Activated T-cell treated with anti-CD3 and anti-CD28 coated beads, Interleukin-2, amount 50 U/mL, for 72 hours (primary cell): ENCODE measurements around the gene SPATA6. TPM values are rescaled to one million over a fixed set of nuclear protein-coding genes. Genes with fewer than 3 reads are reported as not detected.
A peak's percentile ranks its signal among the peaks of the same experiment; 100 is the strongest.
"Not testable (repeated sequence)": the region's sequence is repeated elsewhere in the genome, so short reads cannot be mapped to it uniquely, and the experiment has no call there.

Source experiments
- ATAC-seq, 2 donors: fragments of 150-1000 bp; cut with Tn5 transposase; replicated peaks in 1 of 2; 2 replicates each; pipeline ENCODE4 v1.10.0; 2021; ENCODE audit warnings: moderate library complexity in 2 of 2, mild to moderate bottlenecking in 1 of 2
- DNase-seq, 2 donors: peaks; one replicate each; pipeline ENCODE4 v3.0.0; 2021 to 2022; ENCODE audit warnings: mixed read lengths in 1 of 2
- H3K27ac Mint-ChIP-seq: one replicate; pipeline ENCODE4 v1.8.0; 2022; ENCODE audit warnings: mild to moderate bottlenecking, moderate library complexity, mixed read lengths
- H3K27me3 Mint-ChIP-seq: one replicate; pipeline ENCODE4 v1.8.0; 2022; ENCODE audit warnings: low read depth, mixed read lengths
- H3K36me3 Mint-ChIP-seq, 2 donors: one replicate each; pipeline ENCODE4 v1.8.0; 2022; ENCODE audit warnings: mixed read lengths in 2 of 2, mild to moderate bottlenecking in 1 of 2; ENCODE audit not compliant: insufficient read depth in 2 of 2
- H3K4me1 Mint-ChIP-seq: one replicate; pipeline ENCODE4 v1.8.0; 2022; ENCODE audit warnings: low read depth, mixed read lengths
- H3K4me3 Mint-ChIP-seq, 2 donors: one replicate each; pipeline ENCODE4 v1.8.0; 2022; ENCODE audit warnings: mild to moderate bottlenecking in 2 of 2, mixed read lengths in 2 of 2, moderate library complexity in 2 of 2
- H3K9me3 Mint-ChIP-seq, 2 donors: one replicate each; pipeline ENCODE4 v1.8.0; 2022; ENCODE audit warnings: mixed read lengths in 2 of 2
- total RNA-seq, 2 donors: library from RNA; stranded (reverse); gene quantifications; one replicate each; pipeline ENCODE4 v1.2.3, GENCODE V29; 2022

The SPATA6 gene
- total RNA-seq, 2 donors from 2014 or later: 3.4 to 5.7 TPM

DNA sequence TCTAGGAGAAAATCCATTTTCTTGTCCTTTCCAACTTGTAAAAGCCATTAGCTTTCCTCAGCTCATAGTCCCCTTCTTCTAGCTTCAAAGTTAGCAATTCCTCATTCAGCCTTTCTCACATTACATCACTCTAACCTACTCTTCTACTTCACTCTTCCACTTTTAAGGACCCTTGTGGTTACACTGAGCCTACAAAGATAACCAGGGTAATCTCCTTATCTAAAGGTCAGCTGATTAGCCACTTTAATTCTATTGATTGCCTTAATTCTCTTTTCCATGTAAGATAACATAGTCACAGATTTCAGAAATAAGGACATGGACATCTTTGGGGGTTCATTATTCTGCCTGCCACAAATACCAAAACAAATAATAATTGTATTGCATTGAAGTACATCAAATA, 8.5 kb upstream of the SPATA6 start:
- no peaks in the 10 kb centered on the region for H3K4me1 Mint-ChIP-seq
- H3K27me3 Mint-ChIP-seq: peaks cover 7% of the 10 kb centered on the region
- H3K9me3 Mint-ChIP-seq: peaks cover 0 to 1% of the 10 kb centered on the region in 2 donors
- no peak overlapping the region for H3K27ac Mint-ChIP-seq
- no peak for ATAC-seq
- no peak overlapping the region for H3K4me3 Mint-ChIP-seq
- no peaks in the 10 kb centered on the region for H3K36me3 Mint-ChIP-seq
- DNase-seq: no peak

DNA sequence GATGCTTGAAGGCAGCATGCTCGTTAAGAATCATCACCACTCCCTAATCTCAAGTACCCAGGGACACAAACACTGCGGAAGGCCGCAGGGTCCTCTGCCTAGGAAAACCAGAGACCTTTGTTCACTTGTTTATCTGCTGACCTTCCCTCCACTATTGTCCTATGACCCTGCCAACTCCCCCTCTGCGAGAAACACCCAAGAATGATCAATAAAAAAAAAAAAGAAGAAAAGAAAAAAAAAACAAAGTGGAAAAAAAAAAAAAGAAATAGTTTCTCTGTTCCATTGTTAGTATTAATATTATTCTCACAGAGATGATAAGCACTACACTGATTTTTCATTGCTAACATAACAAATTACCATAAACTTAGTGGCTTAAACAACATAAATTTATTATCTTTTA, 8.0 kb upstream of the SPATA6 start:
- H3K27me3 Mint-ChIP-seq, H3K36me3 Mint-ChIP-seq, H3K4me1 Mint-ChIP-seq, H3K9me3 Mint-ChIP-seq, DNase-seq, H3K27ac Mint-ChIP-seq, H3K4me3 Mint-ChIP-seq, ATAC-seq: not testable (repeated sequence)

- no peak for DNase-seq
- Mint-ChIP-seq H3K4me1 (peaks cover 29% of the 10 kb centered on the region), H3K36me3 (peaks cover 2 to 3% of the 10 kb centered on the region in 2 donors), H3K9me3 (no peaks in the 10 kb centered on the region), H3K27ac (peak overlapping the region; percentile 22), H3K27me3 (peaks cover 13% of the 10 kb centered on the region), H3K4me3 (peak overlapping the region; percentile 90 to 94)
- ATAC-seq: no peak
Measured at GRCh38 chr1:48472638-48473037, 634 bp upstream of the SPATA6 start.

GRCh38 chr1:48470950-48471690, 884 bp downstream of the SPATA6 start:
- Mint-ChIP-seq H3K36me3 (peaks cover 2 to 3% of the 10 kb centered on the region in 2 donors), H3K27me3 (peaks cover 13% of the 10 kb centered on the region), H3K27ac (peak overlapping the region; percentile 8), H3K4me3 (peak overlapping the region; percentile 90 to 94), H3K4me1 (peaks cover 29% of the 10 kb centered on the region), H3K9me3 (no peaks in the 10 kb centered on the region)
- ATAC-seq: no peak
- DNase-seq: no peak

DNA sequence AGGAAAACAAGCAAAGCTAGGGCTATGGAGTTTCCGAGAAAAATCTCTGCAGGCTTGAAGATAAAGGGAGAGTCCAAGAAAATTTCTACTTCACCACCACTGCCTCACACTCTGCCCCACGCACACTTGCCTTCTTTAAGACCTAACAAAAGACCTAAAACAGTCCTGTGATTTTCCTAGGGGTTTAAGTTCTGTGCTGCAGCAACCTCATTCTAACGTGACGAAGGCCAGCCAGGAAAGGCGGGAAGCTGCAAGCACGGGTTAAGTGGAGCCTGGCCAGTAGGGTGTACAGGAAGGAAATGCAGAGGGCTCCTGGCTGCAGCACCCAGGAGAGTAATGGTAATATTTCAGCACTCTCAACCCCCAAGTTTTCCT, 1.5 kb downstream of the SPATA6 start:
- Mint-ChIP-seq H3K9me3 (no peaks in the 10 kb centered on the region), H3K4me1 (peaks cover 29% of the 10 kb centered on the region), H3K36me3 (peaks cover 2 to 3% of the 10 kb centered on the region in 2 donors), H3K27me3 (peaks cover 13% of the 10 kb centered on the region), H3K4me3 (peak overlapping the region; percentile 90 to 94), H3K27ac (no peak overlapping the region)
- DNase-seq (no peak), ATAC-seq (no peak)

DNA sequence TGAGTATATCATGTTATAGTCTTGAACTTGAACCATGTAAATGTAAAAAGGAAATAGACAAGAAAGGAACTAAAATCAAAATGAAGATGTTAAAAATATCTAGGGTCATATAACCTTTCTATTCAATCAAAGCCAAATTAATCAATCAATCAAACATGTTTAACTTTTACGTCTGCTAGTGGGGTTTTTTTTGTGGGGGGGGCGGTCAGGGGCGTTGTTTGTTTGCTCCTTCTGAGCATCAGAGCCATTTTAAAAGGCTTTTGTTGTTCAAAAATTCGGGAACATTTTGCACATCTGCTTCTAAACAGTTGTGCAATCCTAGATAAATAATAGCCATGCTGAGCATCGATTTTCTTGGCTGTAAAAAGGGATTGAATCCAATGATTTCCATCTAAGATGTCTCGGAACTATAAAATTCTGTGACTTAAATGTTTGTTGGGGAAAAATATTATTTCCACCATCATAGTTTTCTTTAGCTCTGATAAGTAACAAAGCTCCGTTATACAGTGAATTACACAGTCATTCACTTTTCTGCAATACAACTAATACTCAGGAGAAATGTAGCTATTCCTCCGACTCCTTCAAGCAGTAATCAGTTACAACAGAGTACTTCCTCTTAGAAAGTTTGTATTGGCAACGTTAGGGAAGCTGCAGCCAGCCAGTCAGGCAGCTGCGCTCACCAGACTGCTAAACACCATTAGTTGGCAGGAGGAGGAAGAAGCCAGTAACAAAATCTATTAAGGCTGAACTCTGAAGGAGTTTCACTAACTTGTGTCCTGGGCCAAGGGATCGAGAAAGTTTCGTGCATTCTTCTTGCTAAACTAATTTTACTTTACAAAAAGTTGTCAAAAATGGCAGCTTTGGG, 2.2 kb downstream of the SPATA6 start:
- DNase-seq: no peak
- Mint-ChIP-seq H3K9me3 (no peaks in the 10 kb centered on the region), H3K36me3 (peaks cover 2 to 3% of the 10 kb centered on the region in 2 donors), H3K27ac (no peak overlapping the region), H3K27me3 (peaks cover 13% of the 10 kb centered on the region), H3K4me3 (peak overlapping the region; percentile 90 to 94), H3K4me1 (peaks cover 29% of the 10 kb centered on the region)
- no peak for ATAC-seq

DNA sequence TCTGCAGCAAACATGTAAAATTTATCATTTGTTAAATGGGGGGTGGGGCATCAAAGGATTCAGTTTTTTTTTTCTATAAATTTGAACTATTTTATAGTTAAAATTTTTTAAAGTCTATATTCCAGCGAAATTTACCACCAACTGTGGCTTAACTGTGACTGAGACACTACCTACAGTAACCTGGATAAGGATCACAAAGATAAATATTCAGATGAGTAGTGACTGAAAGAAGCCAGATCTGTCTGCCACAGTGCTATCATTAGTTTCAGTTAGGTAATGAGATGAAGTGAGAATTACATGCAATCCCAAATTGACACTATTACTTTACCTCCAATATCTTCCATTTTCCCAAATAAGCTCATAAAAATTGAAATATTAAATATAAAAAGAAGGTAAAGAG, 5.4 kb downstream of the SPATA6 start:
- Mint-ChIP-seq H3K27me3 (peaks cover 13% of the 10 kb centered on the region), H3K4me1 (peaks cover 17% of the 10 kb centered on the region), H3K9me3 (no peaks in the 10 kb centered on the region), H3K36me3 (peaks cover 2% of the 10 kb centered on the region in 2 donors), H3K4me3 (no peak overlapping the region), H3K27ac (no peak overlapping the region)
- no peak for ATAC-seq
- DNase-seq: no peak

- ATAC-seq (no peak), DNase-seq (no peak)
- Mint-ChIP-seq H3K4me1 (no peaks in the 10 kb centered on the region), H3K27ac (no peak overlapping the region), H3K27me3 (no peaks in the 10 kb centered on the region), H3K4me3 (no peak overlapping the region), H3K9me3 (no peaks in the 10 kb centered on the region), H3K36me3 (no peaks in the 10 kb centered on the region)
Measured at GRCh38 chr1:48462716-48463302, 9.2 kb downstream of the SPATA6 start.

DNA sequence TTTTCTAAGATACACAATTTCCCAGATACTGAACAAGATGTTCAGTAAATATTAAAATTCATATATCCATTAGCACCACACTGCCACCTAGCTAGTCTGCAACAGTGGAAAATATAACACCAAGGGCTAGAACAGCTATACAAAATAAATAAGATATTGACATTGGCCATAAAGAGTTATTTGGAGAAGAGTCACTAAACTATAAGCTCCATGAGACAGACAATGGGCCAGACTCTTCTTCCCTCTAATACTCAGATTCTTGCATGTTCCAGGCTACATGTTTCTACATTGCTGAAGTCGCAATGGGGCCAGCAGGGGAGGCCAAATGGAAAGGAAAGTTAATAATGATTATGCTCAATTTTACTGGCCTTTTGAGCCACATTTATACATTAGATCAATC, 21.5 kb downstream of the SPATA6 start:
- DNase-seq: no peak
- Mint-ChIP-seq H3K4me3 (no peak overlapping the region), H3K36me3 (no peaks in the 10 kb centered on the region), H3K27ac (no peak overlapping the region), H3K4me1 (no peaks in the 10 kb centered on the region), H3K9me3 (no peaks in the 10 kb centered on the region), H3K27me3 (no peaks in the 10 kb centered on the region)
- ATAC-seq: no peak

DNA sequence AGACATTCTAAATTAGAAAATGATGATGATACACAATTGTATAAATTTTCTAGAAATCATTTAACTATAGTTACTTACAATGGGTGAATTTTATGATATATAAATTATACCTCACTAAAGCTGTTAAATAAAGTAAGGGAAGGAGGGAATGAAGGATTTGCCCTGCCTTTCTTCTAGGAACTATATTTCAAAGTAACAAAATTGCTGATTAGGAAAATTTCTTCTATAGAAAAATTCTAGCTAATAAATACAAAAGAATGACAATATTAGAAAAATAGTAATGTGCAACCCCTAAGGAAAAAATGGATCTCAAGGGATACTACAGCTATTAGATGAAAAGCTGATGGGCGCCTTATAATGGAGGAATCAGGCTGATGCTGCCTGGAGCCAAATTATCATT, 23.1 kb downstream of the SPATA6 start:
- DNase-seq (no peak), ATAC-seq (no peak)
- no peak overlapping the region for H3K27ac Mint-ChIP-seq
- no peaks in the 10 kb centered on the region for H3K27me3 Mint-ChIP-seq
- no peaks in the 10 kb centered on the region for H3K4me1 Mint-ChIP-seq
- peaks cover 2 to 4% of the 10 kb centered on the region in 2 donors for H3K9me3 Mint-ChIP-seq
- H3K36me3 Mint-ChIP-seq: no peaks in the 10 kb centered on the region
- H3K4me3 Mint-ChIP-seq: no peak overlapping the region

DNA sequence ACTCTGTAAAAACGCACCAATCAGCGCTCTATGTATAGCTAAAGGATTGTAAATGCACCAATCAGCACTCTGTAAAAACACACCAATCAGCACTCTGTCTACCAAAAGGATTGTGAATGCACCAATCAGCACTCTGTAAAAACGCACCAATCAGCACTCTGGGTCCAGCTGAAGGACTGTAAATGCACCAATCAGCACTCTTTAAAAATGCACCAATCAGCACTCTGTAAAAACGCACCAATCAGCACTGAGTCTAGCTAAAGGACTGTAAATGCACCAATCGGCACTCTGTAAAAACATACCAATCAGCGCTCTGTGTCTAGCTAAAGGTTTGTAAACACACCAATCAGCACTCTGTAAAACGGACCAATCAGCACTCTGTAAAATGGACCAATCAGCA, 27.8 kb downstream of the SPATA6 start:
- H3K27me3 Mint-ChIP-seq, ATAC-seq, DNase-seq, H3K4me3 Mint-ChIP-seq, H3K36me3 Mint-ChIP-seq, H3K4me1 Mint-ChIP-seq, H3K27ac Mint-ChIP-seq: not testable (repeated sequence)
- H3K9me3 Mint-ChIP-seq: peaks cover 2 to 10% of the 10 kb centered on the region in 2 donors

- no peak overlapping the region for H3K4me3 Mint-ChIP-seq
Measured at GRCh38 chr1:48442864-48443619, 29.0 kb downstream of the SPATA6 start.

More at GRCh38 chr1:48442864-48443619, 29.0 kb downstream of the SPATA6 start:
- H3K4me1 Mint-ChIP-seq: no peaks in the 10 kb centered on the region
- no peak overlapping the region for H3K27ac Mint-ChIP-seq
- ATAC-seq (no peak), DNase-seq (no peak)
- peaks cover 4 to 10% of the 10 kb centered on the region in 2 donors for H3K9me3 Mint-ChIP-seq
- peaks cover 0 to 1% of the 10 kb centered on the region in 2 donors for H3K36me3 Mint-ChIP-seq
- H3K27me3 Mint-ChIP-seq: no peaks in the 10 kb centered on the region
